K562 (cell line): ENCODE measurements around the gene TMCO1. TPM values are rescaled to one million over a fixed set of nuclear protein-coding genes. Genes with fewer than 3 reads are reported as not detected.

Experiments used
- ASH1L ChIP-seq: fragments of 450-650 bp; IDR thresholded peaks from 2 replicates; pipeline ENCODE4 v1.6.1; 2018; ENCODE audit warnings: borderline replicate concordance, mild to moderate bottlenecking, low read depth; ENCODE audit not compliant: partially characterized antibody
- HSF4 ChIP-seq: fragments of 250-450 bp; sonication (Bioruptor Pico); IDR thresholded peaks from 2 replicates; pipeline ENCODE4 v2.1.2; 2022; ENCODE audit warnings: mild to moderate bottlenecking, moderate library complexity, borderline replicate concordance
- IRF2 ChIP-seq: sonication (generic); formaldehyde crosslinking; IDR thresholded peaks from 2 replicates; pipeline ENCODE4 v1.8.1; 2022; ENCODE audit warnings: mild to moderate bottlenecking, missing genetic modification reagents
- KDM5B ChIP-seq: fragments of 200-600 bp; sonication (generic); IDR thresholded peaks from 2 replicates; pipeline ENCODE4 v1.6.1; 2012; ENCODE audit warnings: low read depth, mild to moderate bottlenecking, moderate library complexity, low read length, control low read depth, inconsistent platforms; ENCODE audit not compliant: insufficient replicate concordance
- NFYB ChIP-seq: IDR thresholded peaks from 2 replicates; pipeline ENCODE4 v1.6.1; 2011; ENCODE audit warnings: mild to moderate bottlenecking, moderate library complexity; ENCODE audit not compliant: insufficient read length; ENCODE audit errors: extremely low read depth
- NR1H2 ChIP-seq: sonication (generic); formaldehyde crosslinking; IDR thresholded peaks from 2 replicates; pipeline ENCODE4 v1.4.0; 2020; ENCODE audit warnings: mild to moderate bottlenecking, missing genetic modification reagents
- PTTG1 ChIP-seq: fragments of 450-650 bp; IDR thresholded peaks from 2 replicates; pipeline ENCODE4 v1.6.1; 2016; ENCODE audit warnings: low read depth, mild to moderate bottlenecking, missing genetic modification characterization, missing compliant biosample characterization
- SIN3A ChIP-seq, 2 experiments: fragments of 150-350 bp in 1 of 2; IDR thresholded peaks; 2 replicates each; pipeline ENCODE4 v1.6.1; 2011 to 2016; ENCODE audit warnings: borderline replicate concordance in 2 of 2, low read depth in 2 of 2, low read length in 2 of 2, mild to moderate bottlenecking in 2 of 2, moderate library complexity in 2 of 2; ENCODE audit not compliant: control insufficient read depth in 1 of 2
- SP1 ChIP-seq: sonication (generic); formaldehyde crosslinking; IDR thresholded peaks from 2 replicates; pipeline ENCODE4 v1.8.1; 2022; ENCODE audit warnings: mild to moderate bottlenecking, missing genetic modification reagents
- SRSF1 ChIP-seq: fragments of 200-400 bp; formaldehyde crosslinking; IDR thresholded peaks from 2 replicates; pipeline ENCODE4 v1.6.1; 2017; ENCODE audit warnings: mild to moderate bottlenecking, low read depth, low read length, moderate library complexity
- YY1 ChIP-seq, 3 experiments: IDR thresholded peaks; 2 replicates each; pipeline ENCODE4 v1.6.1; 2011; ENCODE audit warnings: low read length in 2 of 3, mild to moderate bottlenecking in 2 of 3, moderate library complexity in 2 of 3, borderline replicate concordance in 1 of 3, control low read depth in 1 of 3, low read depth in 1 of 3; ENCODE audit not compliant: insufficient read depth in 3 of 3, insufficient replicate concordance in 2 of 3, control insufficient read depth in 1 of 3, insufficient read length in 1 of 3; ENCODE audit errors: extremely low read depth in 1 of 3
- ZEB2 ChIP-seq: fragments of 450-650 bp; IDR thresholded peaks from 2 replicates; pipeline ENCODE4 v1.6.1; 2016
- ZNF639 ChIP-seq, 2 experiments: fragments of 200-800 bp in 1 of 2; sonication (Bioruptor generic) in 1 of 2; sonication (generic) in 1 of 2; formaldehyde crosslinking in 1 of 2; IDR thresholded peaks in 1 of 2; conservative IDR thresholded peaks in 1 of 2; 2 replicates each; pipeline versions ENCODE4 v1.5.0 to v1.6.1; 2016 to 2020; ENCODE audit warnings: missing compliant biosample characterization in 1 of 2, missing genetic modification characterization in 1 of 2, missing genetic modification reagents in 1 of 2
- polyA plus RNA-seq, 8 experiments: library from polyadenylated mRNA; depleted of rRNA in 4 of 8; stranded (reverse) in 5 of 8; unstranded in 3 of 8; fragments of >200 nt; fragmentation: Nextera tagmentation in 2 of 8; fragmentation: Illumina TruSeq in 1 of 8; extraction: Ambion mirVana in 2 of 8; extraction: Trizol in 1 of 8; gene quantifications; 2 replicates each; pipeline versions ENCODE4 v1.2.1 to v1.2.3, GENCODE V29; 2011 to 2014; ENCODE audit warnings: inconsistent platforms in 1 of 8, missing spikeins in 1 of 8
- total RNA-seq, 7 experiments: library from RNA; depleted of rRNA in 6 of 7; stranded (reverse); fragments of >200 nt in 6 of 7; fragmentation: Illumina TruSeq in 2 of 7; extraction: Trizol in 2 of 7; gene quantifications; 2 replicates each; pipeline versions ENCODE4 v1.2.1 to v1.2.3, GENCODE V29; 2011 to 2021; ENCODE audit warnings: low replicate concordance in 1 of 7
- TF ChIP-seq, protein P1 (sequence below): sonication (generic); formaldehyde crosslinking; IDR thresholded peaks from 2 replicates; pipeline ENCODE4 v1.8.0; 2023; ENCODE audit warnings: missing genetic modification reagents, mild to moderate bottlenecking, borderline replicate concordance
- TF ChIP-seq, protein P2 (sequence below): fragments of 450-650 bp; IDR thresholded peaks from 2 replicates; pipeline ENCODE4 v1.6.1; 2016; ENCODE audit warnings: borderline replicate concordance

The TMCO1 gene
- total and polyA plus RNA-seq, 9 of the 15 experiments (the other 6 are each of a cell fraction or from before 2014, with no cell fraction given): 69.3 to 561 (median 175) TPM

- TF ChIP-seq KDM5B (peak; percentile 91), NR1H2 (CRISPR knock-in tag) (peak; percentile 91; the same call in 1 of the 2 replicates), YY1 (IDR thresholded peaks at IDR 0.05; ENCODE audit: borderline replicate concordance in 1 of 3, control insufficient read depth in 1 of 3, extremely low read depth in 1 of 3, insufficient read depth in 3 of 3, insufficient read length in 1 of 3, insufficient replicate concordance in 2 of 3, low read depth in 1 of 3, low read length in 2 of 3) (peak in 1 of 3 experiments; percentile 69), SIN3A (IDR thresholded peaks at IDR 0.05; ENCODE audit: borderline replicate concordance in 2 of 2, control insufficient read depth in 1 of 2, low read depth in 2 of 2, low read length in 2 of 2) (peak in 1 of 2 experiments; percentile 86; a peak in 2 of 4 replicates), SRSF1 (no peak), ZEB2 (no peak), PTTG1 (tag) (no peak), ZNF639 (CRISPR knock-in tag; conservative IDR thresholded peaks at IDR 0.05 in 1 of 2, IDR thresholded peaks at IDR 0.05 in 1 of 2) (peak in 1 of 2 experiments; percentile 82; a peak in 1 of 4 replicates), SP1 (CRISPR knock-in tag) (peak; percentile 72), IRF2 (CRISPR knock-in tag) (no peak), HSF4 (CRISPR knock-in tag) (no peak), NFYB (no peak), ASH1L (peak; percentile 49)
- TF ChIP-seq, protein P1, sequence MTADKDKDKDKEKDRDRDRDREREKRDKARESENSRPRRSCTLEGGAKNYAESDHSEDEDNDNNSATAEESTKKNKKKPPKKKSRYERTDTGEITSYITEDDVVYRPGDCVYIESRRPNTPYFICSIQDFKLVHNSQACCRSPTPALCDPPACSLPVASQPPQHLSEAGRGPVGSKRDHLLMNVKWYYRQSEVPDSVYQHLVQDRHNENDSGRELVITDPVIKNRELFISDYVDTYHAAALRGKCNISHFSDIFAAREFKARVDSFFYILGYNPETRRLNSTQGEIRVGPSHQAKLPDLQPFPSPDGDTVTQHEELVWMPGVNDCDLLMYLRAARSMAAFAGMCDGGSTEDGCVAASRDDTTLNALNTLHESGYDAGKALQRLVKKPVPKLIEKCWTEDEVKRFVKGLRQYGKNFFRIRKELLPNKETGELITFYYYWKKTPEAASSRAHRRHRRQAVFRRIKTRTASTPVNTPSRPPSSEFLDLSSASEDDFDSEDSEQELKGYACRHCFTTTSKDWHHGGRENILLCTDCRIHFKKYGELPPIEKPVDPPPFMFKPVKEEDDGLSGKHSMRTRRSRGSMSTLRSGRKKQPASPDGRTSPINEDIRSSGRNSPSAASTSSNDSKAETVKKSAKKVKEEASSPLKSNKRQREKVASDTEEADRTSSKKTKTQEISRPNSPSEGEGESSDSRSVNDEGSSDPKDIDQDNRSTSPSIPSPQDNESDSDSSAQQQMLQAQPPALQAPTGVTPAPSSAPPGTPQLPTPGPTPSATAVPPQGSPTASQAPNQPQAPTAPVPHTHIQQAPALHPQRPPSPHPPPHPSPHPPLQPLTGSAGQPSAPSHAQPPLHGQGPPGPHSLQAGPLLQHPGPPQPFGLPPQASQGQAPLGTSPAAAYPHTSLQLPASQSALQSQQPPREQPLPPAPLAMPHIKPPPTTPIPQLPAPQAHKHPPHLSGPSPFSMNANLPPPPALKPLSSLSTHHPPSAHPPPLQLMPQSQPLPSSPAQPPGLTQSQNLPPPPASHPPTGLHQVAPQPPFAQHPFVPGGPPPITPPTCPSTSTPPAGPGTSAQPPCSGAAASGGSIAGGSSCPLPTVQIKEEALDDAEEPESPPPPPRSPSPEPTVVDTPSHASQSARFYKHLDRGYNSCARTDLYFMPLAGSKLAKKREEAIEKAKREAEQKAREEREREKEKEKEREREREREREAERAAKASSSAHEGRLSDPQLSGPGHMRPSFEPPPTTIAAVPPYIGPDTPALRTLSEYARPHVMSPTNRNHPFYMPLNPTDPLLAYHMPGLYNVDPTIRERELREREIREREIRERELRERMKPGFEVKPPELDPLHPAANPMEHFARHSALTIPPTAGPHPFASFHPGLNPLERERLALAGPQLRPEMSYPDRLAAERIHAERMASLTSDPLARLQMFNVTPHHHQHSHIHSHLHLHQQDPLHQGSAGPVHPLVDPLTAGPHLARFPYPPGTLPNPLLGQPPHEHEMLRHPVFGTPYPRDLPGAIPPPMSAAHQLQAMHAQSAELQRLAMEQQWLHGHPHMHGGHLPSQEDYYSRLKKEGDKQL (CRISPR knock-in tag): no peak
- TF ChIP-seq, protein P2, sequence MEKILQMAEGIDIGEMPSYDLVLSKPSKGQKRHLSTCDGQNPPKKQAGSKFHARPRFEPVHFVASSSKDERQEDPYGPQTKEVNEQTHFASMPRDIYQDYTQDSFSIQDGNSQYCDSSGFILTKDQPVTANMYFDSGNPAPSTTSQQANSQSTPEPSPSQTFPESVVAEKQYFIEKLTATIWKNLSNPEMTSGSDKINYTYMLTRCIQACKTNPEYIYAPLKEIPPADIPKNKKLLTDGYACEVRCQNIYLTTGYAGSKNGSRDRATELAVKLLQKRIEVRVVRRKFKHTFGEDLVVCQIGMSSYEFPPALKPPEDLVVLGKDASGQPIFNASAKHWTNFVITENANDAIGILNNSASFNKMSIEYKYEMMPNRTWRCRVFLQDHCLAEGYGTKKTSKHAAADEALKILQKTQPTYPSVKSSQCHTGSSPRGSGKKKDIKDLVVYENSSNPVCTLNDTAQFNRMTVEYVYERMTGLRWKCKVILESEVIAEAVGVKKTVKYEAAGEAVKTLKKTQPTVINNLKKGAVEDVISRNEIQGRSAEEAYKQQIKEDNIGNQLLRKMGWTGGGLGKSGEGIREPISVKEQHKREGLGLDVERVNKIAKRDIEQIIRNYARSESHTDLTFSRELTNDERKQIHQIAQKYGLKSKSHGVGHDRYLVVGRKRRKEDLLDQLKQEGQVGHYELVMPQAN: peak; percentile 84
Observed at GRCh38 chr1:165697881-165698760, 70.5 kb downstream of the TMCO1 start, which contains the start of gene ALDH9A1 (continued).
